Measurements from ENCODE around the gene PAX8.

PAX8 gene

GRCh38 chr2:113223813-113224212 lies 54.9 kb downstream of the PAX8 start:
- no peak for TF ChIP-seq CTCF (conservative IDR thresholded peaks at IDR 0.05; ENCODE audit: low read length)
- no peak for TF ChIP-seq EZH2phosphoT487 (IDR thresholded peaks at IDR 0.05; ENCODE audit: borderline replicate concordance)
- no peaks in the 10 kb centered on the region for H3K79me2 ChIP-seq (ENCODE audit: insufficient read depth, low read length)
- no peak overlapping the region for H2AFZ ChIP-seq (ENCODE audit: low read length)
- H3K9ac ChIP-seq (ENCODE audit: low read depth, low read length, poor library complexity, severe bottlenecking), result no peak overlapping the region
- no peaks in the 10 kb centered on the region for H3K27me3 ChIP-seq (ENCODE audit: insufficient read depth, low read length, poor library complexity, severe bottlenecking)
- no peaks in the 10 kb centered on the region for H3K9me3 ChIP-seq (ENCODE audit: insufficient read depth, low read depth, low read length)
- H3K4me1 ChIP-seq (ENCODE audit: insufficient read depth, low read length, poor library complexity, severe bottlenecking), result peaks cover 26% of the 10 kb centered on the region
- H3K36me3 ChIP-seq (ENCODE audit: insufficient read depth, low read length), result no peaks in the 10 kb centered on the region
- H4K20me1 ChIP-seq (ENCODE audit: insufficient read depth, low read length, poor library complexity, severe bottlenecking), result no peaks in the 10 kb centered on the region
- H3K4me2 ChIP-seq (ENCODE audit: low read depth, low read length, poor library complexity, severe bottlenecking), result no peak overlapping the region
- H3K9me2 ChIP-seq (replicated peaks; ENCODE audit: low read depth, low read length), result no peaks in the 10 kb centered on the region
- H3K4me3 ChIP-seq (ENCODE audit: low read length, poor library complexity, severe bottlenecking), result no peak overlapping the region
- H3F3A ChIP-seq (ENCODE audit: low read depth), result no peaks in the 10 kb centered on the region

DNA sequence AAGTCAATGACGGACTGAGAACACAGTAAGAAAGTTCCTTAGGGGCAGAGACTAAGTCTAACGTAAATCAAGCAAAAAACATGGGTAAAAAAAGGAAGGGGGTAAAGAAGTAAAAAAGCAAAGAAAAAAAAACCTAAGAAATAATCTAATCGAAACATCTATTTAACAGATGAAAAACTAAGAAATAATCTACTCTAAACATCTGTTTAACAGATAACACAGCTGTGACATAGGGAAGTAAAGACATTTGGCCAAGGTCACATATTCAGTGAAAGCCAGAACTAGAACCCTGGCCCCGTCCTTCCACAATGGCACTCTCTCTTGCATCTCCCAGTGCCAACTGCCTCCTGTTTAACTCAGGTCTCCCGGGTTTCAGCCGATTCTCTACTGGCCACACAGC lies 56.9 kb downstream of the PAX8 start:
- Histone ChIP-seq H3K27me3 (ENCODE audit: insufficient read depth, low read length, poor library complexity, severe bottlenecking) (no peaks in the 10 kb centered on the region), H3K4me2 (ENCODE audit: low read depth, low read length, poor library complexity, severe bottlenecking) (no peak overlapping the region), H4K20me1 (ENCODE audit: insufficient read depth, low read length, poor library complexity, severe bottlenecking) (no peaks in the 10 kb centered on the region)

GRCh38 chr2:113220970-113221708 lies 57.6 kb downstream of the PAX8 start:
- no peaks in the 10 kb centered on the region for H3K36me3 ChIP-seq (ENCODE audit: insufficient read depth, low read length)
- no peaks in the 10 kb centered on the region for H3F3A ChIP-seq (ENCODE audit: low read depth)
- no peaks in the 10 kb centered on the region for H3K9me3 ChIP-seq (ENCODE audit: insufficient read depth, low read depth, low read length)
- H4K20me1 ChIP-seq (ENCODE audit: insufficient read depth, low read length, poor library complexity, severe bottlenecking), result no peaks in the 10 kb centered on the region
- H2AFZ ChIP-seq (ENCODE audit: low read length), result no peak overlapping the region
- no peaks in the 10 kb centered on the region for H3K27me3 ChIP-seq (ENCODE audit: insufficient read depth, low read length, poor library complexity, severe bottlenecking)
- peaks cover 39% of the 10 kb centered on the region for H3K4me1 ChIP-seq (ENCODE audit: insufficient read depth, low read length, poor library complexity, severe bottlenecking)
- H3K9me2 ChIP-seq (replicated peaks; ENCODE audit: low read depth, low read length), result no peaks in the 10 kb centered on the region
- no peak overlapping the region for H3K4me3 ChIP-seq (ENCODE audit: low read length, poor library complexity, severe bottlenecking)
- no peak overlapping the region for H3K9ac ChIP-seq (ENCODE audit: low read depth, low read length, poor library complexity, severe bottlenecking)
- no peak overlapping the region for H3K4me2 ChIP-seq (ENCODE audit: low read depth, low read length, poor library complexity, severe bottlenecking)
- no peaks in the 10 kb centered on the region for H3K79me2 ChIP-seq (ENCODE audit: insufficient read depth, low read length)
- no peak for TF ChIP-seq CTCF (conservative IDR thresholded peaks at IDR 0.05; ENCODE audit: low read length)
- TF ChIP-seq EZH2phosphoT487 (IDR thresholded peaks at IDR 0.05; ENCODE audit: borderline replicate concordance), result no peak

More for the DNA sequence above, 56.9 kb downstream of the PAX8 start:
- Histone ChIP-seq H3K79me2 (ENCODE audit: insufficient read depth, low read length) (no peaks in the 10 kb centered on the region), H3K4me3 (ENCODE audit: low read length, poor library complexity, severe bottlenecking) (no peak overlapping the region), H3K36me3 (ENCODE audit: insufficient read depth, low read length) (no peaks in the 10 kb centered on the region), H2AFZ (ENCODE audit: low read length) (no peak overlapping the region), H3K4me1 (ENCODE audit: insufficient read depth, low read length, poor library complexity, severe bottlenecking) (peaks cover 39% of the 10 kb centered on the region), H3K9me3 (ENCODE audit: insufficient read depth, low read depth, low read length) (no peaks in the 10 kb centered on the region), H3K9ac (ENCODE audit: low read depth, low read length, poor library complexity, severe bottlenecking) (no peak overlapping the region), H3F3A (ENCODE audit: low read depth) (no peaks in the 10 kb centered on the region), H3K9me2 (replicated peaks; ENCODE audit: low read depth, low read length) (no peaks in the 10 kb centered on the region)
- TF ChIP-seq CTCF (conservative IDR thresholded peaks at IDR 0.05; ENCODE audit: low read length), result no peak
- TF ChIP-seq EZH2phosphoT487 (IDR thresholded peaks at IDR 0.05; ENCODE audit: borderline replicate concordance), result no peak
